DOHH2 (cell line): ENCODE results near the gene USP6NL.

Experiments used
- CTCF ChIP-seq: fragments of 200-600 bp; sonication (generic); IDR thresholded peaks from one replicate; pipeline ENCODE4 v1.5.1; 2014; ENCODE audit warnings: antibody characterized with exemption, mild to moderate bottlenecking, low read depth, low read length; ENCODE audit not compliant: poor library complexity, severe bottlenecking
- EZH2phosphoT487 ChIP-seq: fragments of 200-600 bp; sonication (generic); IDR thresholded peaks from 2 replicates; pipeline ENCODE4 v1.6.1; 2017; ENCODE audit warnings: borderline replicate concordance, mild to moderate bottlenecking, antibody characterized with exemption, low read length, moderate library complexity, mixed read lengths

GRCh38 chr10:11513727-11514126, 97.7 kb downstream of the USP6NL start:
- no peak for TF ChIP-seq CTCF
- TF ChIP-seq EZH2phosphoT487, result no peak
